HepG2 (cell line): Measurements from ENCODE around the gene ELF2.

Experiments
- BHLHE40 ChIP-seq: IDR thresholded peaks from 2 replicates; pipeline ENCODE4 v1.6.1; 2011; ENCODE audit warnings: low read length, improper control_type of control experiment
- HDAC2 ChIP-seq: sonication (generic); formaldehyde crosslinking; IDR thresholded peaks from 2 replicates; pipeline ENCODE4 v1.4.0; 2020; ENCODE audit warnings: missing genetic modification reagents
- TAF1 ChIP-seq: sonication (generic); formaldehyde crosslinking; IDR thresholded peaks from 2 replicates; pipeline ENCODE4 v1.4.0; 2020; ENCODE audit warnings: missing genetic modification reagents

GRCh38 chr4:139221687-139222086, 44.7 kb upstream of the ELF2 start:
- no peak for TF ChIP-seq BHLHE40
- TF ChIP-seq HDAC2 (CRISPR knock-in tag) = no peak
- no peak for TF ChIP-seq TAF1 (CRISPR knock-in tag)
